ENCODE data around the gene DCC. TPM values are rescaled to one million over a fixed set of nuclear protein-coding genes. Genes with fewer than 3 reads are reported as not detected.
"Not testable (repeated sequence)": the region's sequence is repeated elsewhere in the genome, so short reads cannot be mapped to it uniquely, and the experiment has no call there.

DCC gene
- total RNA-seq, 2 experiments from 2014 or later = not detected

GRCh38 chr18:53468173-53468572 lies 1128.2 kb downstream of the DCC start:
- H3K9me3 Mint-ChIP-seq (ENCODE audit: insufficient read depth); POLR2A ChIA-PET; H3K27ac Mint-ChIP-seq; CTCF ChIA-PET; H3K4me3 Mint-ChIP-seq; H3K36me3 Mint-ChIP-seq (ENCODE audit: low read depth); H3K27me3 Mint-ChIP-seq (ENCODE audit: low read depth); H3K4me1 Mint-ChIP-seq (ENCODE audit: low read depth); DNase-seq; ATAC-seq: not testable (repeated sequence)

- POLR2A ChIA-PET = no interaction called here
- H3K27ac Mint-ChIP-seq = no peak overlapping the region
Measured at GRCh38 chr18:53472546-53472945, 1132.5 kb downstream of the DCC start.

GRCh38 chr18:53478155-53478554 lies 1138.2 kb downstream of the DCC start:
- no peak overlapping the region for H3K27ac Mint-ChIP-seq
- no peaks in the 10 kb centered on the region for H3K4me1 Mint-ChIP-seq (ENCODE audit: low read depth)
- no peak for DNase-seq
- ChIA-PET CTCF (no interaction called here), POLR2A (no interaction called here)
- H3K36me3 Mint-ChIP-seq (ENCODE audit: low read depth) = no peaks in the 10 kb centered on the region
- no peak for ATAC-seq
- no peaks in the 10 kb centered on the region for H3K27me3 Mint-ChIP-seq (ENCODE audit: low read depth)
- no peak overlapping the region for H3K4me3 Mint-ChIP-seq
- peaks cover 18% of the 10 kb centered on the region for H3K9me3 Mint-ChIP-seq (ENCODE audit: insufficient read depth)

More at GRCh38 chr18:53472546-53472945, 1132.5 kb downstream of the DCC start:
- H3K36me3 Mint-ChIP-seq (ENCODE audit: low read depth) = no peaks in the 10 kb centered on the region
- no peak for ATAC-seq
- H3K4me3 Mint-ChIP-seq = no peak overlapping the region
- no peak for DNase-seq
- H3K9me3 Mint-ChIP-seq (ENCODE audit: insufficient read depth) = peaks cover 19% of the 10 kb centered on the region
- no peaks in the 10 kb centered on the region for H3K4me1 Mint-ChIP-seq (ENCODE audit: low read depth)
- H3K27me3 Mint-ChIP-seq (ENCODE audit: low read depth) = no peaks in the 10 kb centered on the region
- CTCF ChIA-PET = no interaction called here

GRCh38 chr18:53486296-53486695 lies 1146.3 kb downstream of the DCC start:
- ATAC-seq (no peak), DNase-seq (no peak)
- Mint-ChIP-seq H3K27ac (no peak overlapping the region), H3K4me3 (no peak overlapping the region), H3K9me3 (ENCODE audit: insufficient read depth) (no peaks in the 10 kb centered on the region), H3K4me1 (ENCODE audit: low read depth) (no peaks in the 10 kb centered on the region), H3K27me3 (ENCODE audit: low read depth) (no peaks in the 10 kb centered on the region), H3K36me3 (ENCODE audit: low read depth) (no peaks in the 10 kb centered on the region)
- ChIA-PET CTCF (no interaction called here), POLR2A (no interaction called here)

GRCh38 chr18:53489266-53489665 lies 1149.3 kb downstream of the DCC start:
- Mint-ChIP-seq H3K9me3 (ENCODE audit: insufficient read depth) (no peaks in the 10 kb centered on the region), H3K36me3 (ENCODE audit: low read depth) (no peaks in the 10 kb centered on the region), H3K4me3 (no peak overlapping the region), H3K27me3 (ENCODE audit: low read depth) (no peaks in the 10 kb centered on the region), H3K27ac (no peak overlapping the region), H3K4me1 (ENCODE audit: low read depth) (no peaks in the 10 kb centered on the region)
- ChIA-PET POLR2A (no interaction called here), CTCF (no interaction called here)
- ATAC-seq (no peak), DNase-seq (no peak)

- POLR2A ChIA-PET = no interaction called here
- ATAC-seq = no peak
- no peaks in the 10 kb centered on the region for H3K27me3 Mint-ChIP-seq (ENCODE audit: low read depth)
Measured at GRCh38 chr18:53490019-53490418, 1150.0 kb downstream of the DCC start.

GRCh38 chr18:53496028-53496427 lies 1156.0 kb downstream of the DCC start:
- H3K4me3 Mint-ChIP-seq = no peak overlapping the region

More at GRCh38 chr18:53490019-53490418, 1150.0 kb downstream of the DCC start:
- CTCF ChIA-PET = no interaction called here
- no peak for DNase-seq
- Mint-ChIP-seq H3K4me3 (no peak overlapping the region), H3K9me3 (ENCODE audit: insufficient read depth) (no peaks in the 10 kb centered on the region), H3K36me3 (ENCODE audit: low read depth) (no peaks in the 10 kb centered on the region), H3K27ac (no peak overlapping the region), H3K4me1 (ENCODE audit: low read depth) (no peaks in the 10 kb centered on the region)

GRCh38 chr18:53503914-53504441 lies 1164.0 kb downstream of the DCC start:
- DNase-seq (no peak), ATAC-seq (no peak)
- ChIA-PET CTCF (no interaction called here), POLR2A (no interaction called here)
- H3K9me3 Mint-ChIP-seq (ENCODE audit: insufficient read depth) = no peaks in the 10 kb centered on the region
- H3K27ac Mint-ChIP-seq = no peak overlapping the region
- no peaks in the 10 kb centered on the region for H3K27me3 Mint-ChIP-seq (ENCODE audit: low read depth)
- no peaks in the 10 kb centered on the region for H3K36me3 Mint-ChIP-seq (ENCODE audit: low read depth)
- no peak overlapping the region for H3K4me3 Mint-ChIP-seq
- H3K4me1 Mint-ChIP-seq (ENCODE audit: low read depth) = no peaks in the 10 kb centered on the region

More at GRCh38 chr18:53496028-53496427, 1156.0 kb downstream of the DCC start:
- Mint-ChIP-seq H3K27ac (no peak overlapping the region), H3K36me3 (ENCODE audit: low read depth) (no peaks in the 10 kb centered on the region), H3K9me3 (ENCODE audit: insufficient read depth) (no peaks in the 10 kb centered on the region), H3K4me1 (ENCODE audit: low read depth) (no peaks in the 10 kb centered on the region), H3K27me3 (ENCODE audit: low read depth) (no peaks in the 10 kb centered on the region)
- ATAC-seq (no peak), DNase-seq (no peak)
- ChIA-PET POLR2A (no interaction called here), CTCF (interaction anchor here (0.6 kb wide), 1 partner anchor 722 kb away, joined by 3 read pairs; no protein-coding TSS in a partner anchor)

GRCh38 chr18:53508529-53508928 lies 1168.5 kb downstream of the DCC start:
- no peaks in the 10 kb centered on the region for H3K9me3 Mint-ChIP-seq (ENCODE audit: insufficient read depth)
- no peaks in the 10 kb centered on the region for H3K27me3 Mint-ChIP-seq (ENCODE audit: low read depth)
- H3K4me1 Mint-ChIP-seq (ENCODE audit: low read depth) = no peaks in the 10 kb centered on the region
- H3K4me3 Mint-ChIP-seq = no peak overlapping the region
- ATAC-seq = no peak
- H3K36me3 Mint-ChIP-seq (ENCODE audit: low read depth) = no peaks in the 10 kb centered on the region
- POLR2A ChIA-PET = no interaction called here
- H3K27ac Mint-ChIP-seq = no peak overlapping the region
- CTCF ChIA-PET = no interaction called here
- DNase-seq = no peak

- DNase-seq = no peak
- CTCF ChIA-PET = no interaction called here
- Mint-ChIP-seq H3K4me1 (ENCODE audit: low read depth) (no peaks in the 10 kb centered on the region), H3K4me3 (no peak overlapping the region), H3K27me3 (ENCODE audit: low read depth) (no peaks in the 10 kb centered on the region), H3K9me3 (ENCODE audit: insufficient read depth) (no peaks in the 10 kb centered on the region), H3K27ac (no peak overlapping the region), H3K36me3 (ENCODE audit: low read depth) (no peaks in the 10 kb centered on the region)
- ATAC-seq = no peak
- POLR2A ChIA-PET = no interaction called here
Measured at GRCh38 chr18:53509886-53510285, 1169.9 kb downstream of the DCC start.

GRCh38 chr18:53511725-53512124 lies 1171.7 kb downstream of the DCC start:
- POLR2A ChIA-PET; H3K27ac Mint-ChIP-seq; H3K27me3 Mint-ChIP-seq (ENCODE audit: low read depth); H3K9me3 Mint-ChIP-seq (ENCODE audit: insufficient read depth); ATAC-seq; CTCF ChIA-PET; H3K36me3 Mint-ChIP-seq (ENCODE audit: low read depth); H3K4me3 Mint-ChIP-seq; DNase-seq; H3K4me1 Mint-ChIP-seq (ENCODE audit: low read depth): not testable (repeated sequence)

GRCh38 chr18:53521068-53521467 lies 1181.1 kb downstream of the DCC start:
- CTCF ChIA-PET = no interaction called here
- no peak for ATAC-seq
- no peak overlapping the region for H3K27ac Mint-ChIP-seq
- no peaks in the 10 kb centered on the region for H3K27me3 Mint-ChIP-seq (ENCODE audit: low read depth)
- DNase-seq = no peak
- H3K4me1 Mint-ChIP-seq (ENCODE audit: low read depth) = no peaks in the 10 kb centered on the region
- no peaks in the 10 kb centered on the region for H3K36me3 Mint-ChIP-seq (ENCODE audit: low read depth)
- H3K4me3 Mint-ChIP-seq = no peak overlapping the region
- POLR2A ChIA-PET = no interaction called here
- H3K9me3 Mint-ChIP-seq (ENCODE audit: insufficient read depth) = no peaks in the 10 kb centered on the region

GRCh38 chr18:53526101-53526870 lies 1186.3 kb downstream of the DCC start:
- CTCF ChIA-PET = no interaction called here
- no peaks in the 10 kb centered on the region for H3K27me3 Mint-ChIP-seq (ENCODE audit: low read depth)
- POLR2A ChIA-PET = no interaction called here

More at GRCh38 chr18:53526101-53526870, 1186.3 kb downstream of the DCC start:
- no peak overlapping the region for H3K27ac Mint-ChIP-seq
- H3K36me3 Mint-ChIP-seq (ENCODE audit: low read depth) = no peaks in the 10 kb centered on the region
- no peak for ATAC-seq
- DNase-seq = no peak
- no peaks in the 10 kb centered on the region for H3K4me1 Mint-ChIP-seq (ENCODE audit: low read depth)
- no peaks in the 10 kb centered on the region for H3K9me3 Mint-ChIP-seq (ENCODE audit: insufficient read depth)
- no peak overlapping the region for H3K4me3 Mint-ChIP-seq

All from activated CD8-positive, alpha-beta T cell treated with anti-CD3 and anti-CD28 coated beads, Interleukin-2, amount 10 ng/mL, durations not matched to agents 7 days and 5 days (primary cell).